Left ventricle myocardium inferior (tissue), 1 donor: Measurements from ENCODE around the gene WDCP. TPM values are rescaled to one million over a fixed set of nuclear protein-coding genes. Genes with fewer than 3 reads are reported as not detected.

ENCODE experiments used
- DNase-seq: peaks from one replicate; pipeline ENCODE4 v3.0.0-alpha.2; 2020
- H3K27ac ChIP-seq: fragments of 200-600 bp; replicated peaks from 2 replicates; pipeline ENCODE4 v1.8.0; 2021
- H3K27me3 ChIP-seq: fragments of 200-600 bp; 2 replicates; pipeline ENCODE4 v1.8.0; 2021; ENCODE audit warnings: low read depth
- H3K36me3 ChIP-seq: fragments of 200-600 bp; 2 replicates; pipeline ENCODE4 v1.8.0; 2021
- H3K4me1 ChIP-seq: fragments of 200-600 bp; 2 replicates; pipeline ENCODE4 v1.8.0; 2021
- H3K4me3 ChIP-seq: fragments of 200-600 bp; 2 replicates; pipeline ENCODE4 v1.8.0; 2021; ENCODE audit warnings: mild to moderate bottlenecking, moderate library complexity
- H3K9me3 ChIP-seq: fragments of 200-600 bp; replicated peaks from 2 replicates; pipeline ENCODE4 v1.8.0; 2021
- CTCF ChIP-seq: fragments of 200-600 bp; IDR thresholded peaks from 2 replicates; pipeline ENCODE4 v1.8.0; 2021; ENCODE audit warnings: antibody characterized with exemption, mild to moderate bottlenecking, borderline replicate concordance
- intact Hi-C: fragments of 100-400 bp; cut with micrococcal nuclease; formaldehyde crosslinking; loops from one replicate; pipeline ENCODE4 v1.11.0; 2022
- total RNA-seq: library from RNA; stranded (reverse); fragmentation: NEBNext Ultra II Directional; extraction: Animal tissue kit (Norgen Biotek cat#: 25700); gene quantifications from one replicate; pipeline ENCODE4 v1.2.1, GENCODE V29; 2021
- donor health status: DM: no; HTN: yes; CAD: no; lungs with severe emphysema.

WDCP gene
- total RNA-seq, 1 donor from 2014 or later: 8.6 TPM

GRCh38 chr2:23988371-23988770 lies 58.8 kb downstream of the WDCP start:
- Histone ChIP-seq H3K4me1 (no peaks in the 10 kb centered on the region), H3K36me3 (peaks cover 41% of the 10 kb centered on the region), H3K4me3 (no peak overlapping the region), H3K27me3 (no peaks in the 10 kb centered on the region), H3K9me3 (no peaks in the 10 kb centered on the region), H3K27ac (no peak overlapping the region)
- peak; percentile 43 for TF ChIP-seq CTCF
- no peak for DNase-seq
- intact Hi-C loops: no loop called here

Other genes with a start within 250 kb of the WDCP start
- 7.9 TPM for gene ATAD2B, start 120.3 kb downstream of the WDCP start, total RNA-seq
- gene UBXN2A, start 106.9 kb downstream of the WDCP start, total RNA-seq: 18.5 TPM
- 0.16 TPM for gene MFSD2B, start 37.3 kb downstream of the WDCP start, total RNA-seq
- gene FKBP1B, start 2.4 kb upstream of the WDCP start, total RNA-seq: 2.1 TPM
- gene SF3B6, start 28.9 kb upstream of the WDCP start, total RNA-seq: 59.7 TPM
- 7.5 TPM for gene TP53I3, start 37.4 kb upstream of the WDCP start, total RNA-seq
- 0.74 TPM for gene PFN4, start 75.9 kb upstream of the WDCP start, total RNA-seq
- gene FAM228B, start 76.1 kb upstream of the WDCP start, total RNA-seq: 29.6 TPM
- gene FAM228A, start 127.7 kb upstream of the WDCP start, total RNA-seq: 0.11 TPM